Ecto neural progenitor cell (in vitro differentiated cells): ENCODE measurements around the gene MAP1LC3B2.
"Not testable (repeated sequence)": the region's sequence is repeated elsewhere in the genome, so short reads cannot be mapped to it uniquely, and the experiment has no call there.

Experiments used
- DNase-seq: peaks from one replicate; pipeline ENCODE4 v3.0.0-alpha.2; 2018; ENCODE audit warnings: low spot score

Gene MAP1LC3B2

DNA sequence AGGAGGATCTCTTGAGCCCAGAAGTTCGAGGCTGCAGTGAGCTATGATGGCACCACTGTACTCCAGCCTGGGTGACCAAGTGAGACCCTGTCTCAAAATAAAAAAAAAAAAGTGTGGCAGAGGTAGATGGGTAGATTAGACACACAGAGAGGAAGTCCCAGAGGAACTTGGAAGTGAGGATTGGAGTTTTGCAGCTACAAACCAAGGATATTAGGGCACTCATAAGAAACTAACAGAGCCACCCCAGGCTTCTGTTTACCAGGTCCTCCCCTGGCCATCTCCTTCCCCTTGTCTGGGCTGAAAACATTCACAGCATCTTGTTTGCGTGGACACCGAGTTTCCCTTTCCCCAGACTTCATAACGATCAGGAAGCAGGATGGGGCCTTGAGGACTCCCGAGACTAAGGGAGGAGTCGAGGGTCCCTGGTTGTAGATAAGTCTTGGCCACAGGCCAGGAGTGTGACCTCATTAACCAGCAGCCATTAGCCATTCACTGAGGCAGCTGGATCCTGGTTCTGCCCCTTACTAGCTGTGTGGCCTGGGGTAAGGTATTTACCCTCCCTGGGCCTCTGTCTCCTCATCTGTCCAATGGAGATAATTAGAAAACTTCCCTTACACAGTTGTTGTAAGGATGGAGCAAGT is 2.1 kb downstream of the MAP1LC3B2 start:
- no peak for DNase-seq

DNA sequence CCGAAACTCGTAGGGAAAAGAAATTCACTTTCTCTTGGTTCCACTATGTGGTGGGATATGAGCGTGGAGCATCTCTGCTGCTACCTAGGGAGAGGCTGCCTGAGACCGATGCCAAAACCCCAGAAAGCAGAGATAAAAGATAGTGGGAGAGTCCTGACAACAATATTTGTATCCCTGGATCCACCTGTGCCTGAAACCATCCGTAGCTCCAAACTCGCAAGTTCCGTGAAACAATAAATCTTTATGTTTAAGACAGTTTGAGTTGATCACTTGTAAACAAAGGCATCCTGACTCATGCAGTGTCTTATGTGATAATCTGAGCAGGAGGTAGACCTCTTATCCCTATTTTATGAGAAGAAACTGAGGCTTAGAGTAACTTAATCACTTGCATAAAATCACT is 2.9 kb downstream of the MAP1LC3B2 start:
- no peak for DNase-seq

DNA sequence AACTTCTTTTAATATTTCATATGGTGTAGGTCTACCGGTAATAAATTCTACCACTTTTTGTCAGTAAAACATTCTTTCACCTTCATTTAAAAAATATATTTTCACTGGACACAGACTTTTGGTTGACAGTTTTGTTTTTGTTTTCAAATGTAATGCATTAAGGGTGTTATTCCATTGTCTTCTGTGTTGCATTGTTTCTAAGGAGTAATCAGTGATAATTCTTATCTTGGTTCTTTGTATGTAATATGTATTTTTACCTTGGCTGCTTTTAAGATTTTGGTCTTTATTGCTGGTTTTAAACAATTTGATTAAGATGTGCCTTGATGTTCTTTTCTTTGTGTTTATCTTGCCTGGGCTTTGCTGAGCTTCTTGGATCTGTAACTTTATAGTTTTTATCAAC is 4.1 kb downstream of the MAP1LC3B2 start:
- no peak for DNase-seq

DNA sequence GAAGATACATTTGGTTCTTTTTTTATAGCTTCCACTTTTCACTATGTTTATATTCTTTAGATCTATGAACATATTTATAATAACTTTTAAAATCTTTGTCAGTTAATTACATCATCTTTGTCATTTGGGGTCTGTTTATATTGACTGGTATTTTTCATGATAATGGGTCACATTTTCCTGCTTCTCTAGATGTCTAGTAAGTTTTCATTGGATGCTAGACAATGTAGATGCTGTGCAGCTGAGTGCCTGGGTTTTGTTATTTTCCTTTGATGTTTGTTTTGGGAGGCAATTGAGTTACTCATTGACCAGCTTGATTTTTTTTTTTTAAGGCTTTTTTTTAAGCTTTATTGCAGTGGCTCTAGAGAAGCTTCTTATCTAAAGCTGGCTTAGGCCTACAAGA is 4.9 kb downstream of the MAP1LC3B2 start:
- DNase-seq: no peak

DNA sequence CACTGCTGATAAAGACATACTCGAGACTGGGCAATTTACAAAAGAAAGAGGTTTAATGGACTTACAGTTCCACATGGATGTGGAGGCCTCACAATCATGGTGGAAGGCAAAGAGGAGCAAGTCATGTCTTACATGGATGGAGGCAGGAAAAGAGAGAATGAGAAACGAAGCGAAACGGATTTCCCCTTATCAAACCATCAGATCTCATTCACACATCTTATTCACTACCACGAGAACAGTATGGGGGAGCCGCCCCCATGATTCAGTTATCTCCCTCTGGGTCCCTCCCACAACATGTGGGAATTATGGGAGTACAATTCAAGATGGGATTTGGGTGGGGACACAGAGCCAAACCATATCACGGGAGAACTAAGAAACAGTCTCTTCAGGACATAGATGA is 6.0 kb downstream of the MAP1LC3B2 start:
- not testable (repeated sequence) for DNase-seq

DNA sequence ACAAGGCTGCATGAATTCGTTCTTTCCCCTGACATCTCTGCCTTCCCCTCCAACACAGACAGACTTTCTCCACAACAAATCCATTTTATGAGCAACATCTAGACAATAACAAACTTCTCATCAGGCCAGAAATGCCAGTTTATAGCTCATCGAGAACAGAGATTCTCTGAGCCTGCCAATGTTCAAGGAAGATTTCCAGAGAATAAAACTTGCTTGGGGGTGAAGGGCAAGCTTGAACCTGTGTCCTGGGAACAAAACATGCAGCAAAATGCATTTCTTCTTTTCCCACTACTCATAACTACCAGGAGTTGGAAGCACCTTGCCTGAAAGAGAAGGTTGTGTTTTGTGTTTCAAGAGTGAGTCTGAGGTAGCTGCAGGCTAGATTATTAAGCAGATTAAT is 6.8 kb downstream of the MAP1LC3B2 start:
- no peak for DNase-seq

DNA sequence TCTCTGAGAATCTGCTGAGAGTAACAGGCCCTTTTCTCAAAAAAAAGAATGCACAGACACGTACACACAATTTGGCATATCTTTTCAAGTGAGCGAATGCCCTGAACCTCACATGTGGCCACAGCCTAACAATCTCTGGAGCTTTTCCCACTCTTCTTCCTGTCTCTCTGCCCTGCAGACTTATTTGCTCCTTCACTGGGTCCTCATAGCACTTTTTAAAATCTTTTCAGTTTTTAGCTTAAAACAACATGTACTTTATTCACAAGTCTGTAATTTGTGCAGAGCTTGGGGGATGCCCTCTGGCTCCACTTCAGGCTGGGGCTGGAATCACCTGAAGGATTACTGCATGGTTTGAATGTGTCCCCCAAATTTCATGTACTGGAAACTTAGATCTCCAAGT is 9.0 kb downstream of the MAP1LC3B2 start:
- DNase-seq: no peak

DNA sequence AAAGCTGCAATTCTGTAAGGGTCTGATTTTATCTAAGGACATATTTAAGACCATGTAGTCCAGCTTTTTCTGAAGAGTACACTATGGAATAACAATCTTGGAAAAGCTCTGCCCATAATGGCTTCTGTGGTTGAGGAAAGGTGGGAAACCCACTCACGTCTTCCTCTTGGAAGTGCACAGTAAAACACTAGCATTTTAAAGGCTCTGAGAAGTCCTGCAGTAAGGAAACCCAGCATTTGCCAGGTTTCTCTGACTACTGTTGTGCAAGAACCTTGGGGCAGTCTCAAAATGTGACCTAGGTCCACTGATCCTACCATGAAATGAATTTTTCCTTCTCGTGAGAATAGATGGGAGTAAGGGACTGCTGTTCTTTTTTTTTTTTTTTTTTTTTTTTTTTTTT is 11.9 kb downstream of the MAP1LC3B2 start:
- no peak for DNase-seq

DNA sequence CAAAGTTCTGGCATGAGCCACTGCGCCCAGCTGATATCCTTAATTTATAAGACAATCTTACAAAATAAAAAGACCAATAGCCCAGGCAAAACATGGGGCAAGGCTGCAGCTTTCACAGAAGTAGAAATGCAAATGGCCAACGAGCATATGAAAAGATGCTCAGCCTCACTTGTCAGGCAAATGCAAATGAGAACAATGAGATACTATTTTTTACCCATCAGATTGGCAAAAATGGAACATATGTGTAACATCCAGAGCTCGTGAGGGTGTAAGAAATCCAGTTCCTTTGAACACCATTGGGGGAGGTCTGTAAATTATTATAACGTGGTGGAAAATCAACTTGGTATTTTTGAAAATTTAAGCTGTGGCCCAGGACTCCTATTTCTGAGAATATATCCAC is 14.6 kb downstream of the MAP1LC3B2 start:
- no peak for DNase-seq

DNA sequence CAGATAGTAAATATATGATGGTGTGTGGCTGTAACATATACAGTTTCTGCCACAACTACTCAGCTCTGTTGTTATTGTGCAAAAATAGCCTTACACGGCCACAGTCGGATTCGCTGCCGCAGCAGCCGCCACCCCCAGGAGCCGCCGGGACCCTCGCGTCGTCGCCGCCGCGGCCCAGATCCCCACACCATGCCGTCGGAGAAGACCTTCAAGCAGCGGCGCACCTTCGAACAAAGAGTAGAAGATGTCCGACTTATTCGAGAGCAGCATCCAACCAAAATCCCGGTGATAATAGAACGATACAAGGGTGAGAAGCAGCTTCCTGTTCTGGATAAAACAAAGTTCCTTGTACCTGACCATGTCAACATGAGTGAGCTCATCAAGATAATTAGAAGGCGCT is 16.6 kb downstream of the MAP1LC3B2 start:
- DNase-seq: not testable (repeated sequence)

DNA sequence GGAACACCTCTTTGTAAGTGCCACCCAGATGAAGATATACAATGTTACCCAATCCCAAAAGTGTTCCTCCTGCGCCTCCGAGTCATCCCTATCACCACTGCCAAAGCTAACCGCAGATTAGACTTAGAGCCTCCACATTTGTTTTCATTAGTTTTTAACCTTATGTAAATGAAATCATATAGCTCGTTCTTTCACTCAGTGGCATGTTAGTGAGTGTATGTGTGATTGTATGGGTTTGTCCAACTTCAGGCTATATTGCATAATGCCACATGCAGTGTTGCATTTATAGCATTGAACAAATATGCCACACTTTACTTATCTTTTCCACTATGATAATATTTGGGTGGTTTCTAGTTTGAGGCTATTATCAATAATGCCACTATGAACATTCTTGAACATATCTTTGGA is 18.0 kb downstream of the MAP1LC3B2 start:
- no peak for DNase-seq

DNA sequence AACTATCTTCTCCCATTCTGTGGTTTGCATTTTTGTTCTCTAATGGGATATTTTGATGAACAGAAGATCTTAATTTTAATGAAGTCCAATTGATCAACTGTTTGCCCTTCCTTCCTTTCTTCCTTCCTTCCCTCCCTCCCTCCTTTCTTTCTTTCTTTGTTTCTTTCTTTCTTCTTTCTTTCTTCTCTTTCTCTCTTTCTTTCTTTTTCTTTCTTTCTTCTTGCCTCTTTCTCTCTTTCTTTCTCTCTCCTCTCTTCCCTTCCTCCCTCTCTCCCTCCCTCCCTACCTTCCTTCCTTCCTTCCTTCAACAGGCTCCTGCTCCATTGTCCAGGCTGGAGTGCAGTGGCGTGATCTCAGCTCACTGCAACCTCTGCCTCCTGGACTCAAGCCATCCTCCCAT is 18.9 kb downstream of the MAP1LC3B2 start:
- DNase-seq: no peak

DNA sequence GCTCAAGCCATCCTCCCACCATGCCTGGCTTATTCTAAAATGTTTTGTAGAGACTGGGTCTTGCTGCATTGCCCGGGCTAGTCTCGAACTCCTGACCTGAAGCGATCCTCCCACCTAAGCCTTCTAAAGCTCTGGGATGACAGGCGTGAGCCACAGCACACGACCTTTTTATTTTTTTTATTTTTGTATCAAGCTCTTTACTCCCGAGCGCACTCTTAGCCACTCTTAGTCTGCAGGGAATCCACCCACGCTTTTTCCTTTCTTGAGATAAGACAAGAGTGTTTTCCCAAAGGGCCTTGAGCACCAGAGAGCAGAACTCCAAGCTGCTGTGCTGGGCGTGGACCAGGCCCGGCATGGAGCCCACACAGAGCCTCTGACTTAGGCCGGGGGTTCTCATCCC is 23.4 kb downstream of the MAP1LC3B2 start:
- DNase-seq: no peak

DNA sequence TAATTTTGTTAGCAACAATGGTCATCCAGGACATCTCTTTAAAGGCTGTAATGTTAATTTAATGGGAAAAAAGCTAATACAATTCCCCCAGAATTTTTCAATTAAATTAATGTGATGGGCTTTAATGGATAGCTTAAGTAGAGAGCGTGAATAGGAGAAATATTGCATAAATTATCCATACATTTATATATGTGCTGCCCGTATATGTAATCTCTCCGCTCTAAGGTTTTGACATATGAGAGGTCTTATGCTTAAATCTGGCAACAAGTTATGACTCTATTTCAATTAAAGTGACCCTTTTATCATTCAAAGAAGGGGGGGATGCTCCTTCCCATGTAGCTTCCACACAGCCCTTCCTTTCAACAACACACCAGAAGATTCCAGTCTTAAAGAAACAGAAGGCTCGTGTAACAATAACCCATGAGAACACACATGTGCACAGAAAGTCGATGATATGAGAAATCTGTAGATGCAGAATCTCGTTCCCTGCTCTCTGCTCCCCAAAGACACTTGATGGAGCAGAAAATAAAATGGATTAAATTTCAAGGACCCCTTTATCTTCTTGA is 24.0 kb downstream of the MAP1LC3B2 start:
- no peak for DNase-seq

DNA sequence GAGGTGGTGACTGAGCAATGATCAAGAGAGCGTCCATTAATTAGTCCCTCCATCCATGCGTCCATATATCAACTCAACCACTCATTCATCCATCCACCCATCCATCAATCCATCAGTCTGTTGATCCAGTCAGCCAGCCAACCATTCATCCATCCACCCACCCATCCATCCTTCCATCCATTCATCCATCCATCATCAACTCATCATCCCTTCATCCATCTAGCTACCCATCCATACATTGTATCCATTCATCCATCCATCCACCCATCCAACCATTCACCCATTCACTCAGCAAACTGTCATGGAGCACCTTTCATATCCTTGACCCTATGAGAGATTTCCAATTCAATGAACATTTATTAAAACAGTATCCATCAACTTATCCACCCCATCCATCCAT is 28.1 kb downstream of the MAP1LC3B2 start:
- no peak for DNase-seq

DNA sequence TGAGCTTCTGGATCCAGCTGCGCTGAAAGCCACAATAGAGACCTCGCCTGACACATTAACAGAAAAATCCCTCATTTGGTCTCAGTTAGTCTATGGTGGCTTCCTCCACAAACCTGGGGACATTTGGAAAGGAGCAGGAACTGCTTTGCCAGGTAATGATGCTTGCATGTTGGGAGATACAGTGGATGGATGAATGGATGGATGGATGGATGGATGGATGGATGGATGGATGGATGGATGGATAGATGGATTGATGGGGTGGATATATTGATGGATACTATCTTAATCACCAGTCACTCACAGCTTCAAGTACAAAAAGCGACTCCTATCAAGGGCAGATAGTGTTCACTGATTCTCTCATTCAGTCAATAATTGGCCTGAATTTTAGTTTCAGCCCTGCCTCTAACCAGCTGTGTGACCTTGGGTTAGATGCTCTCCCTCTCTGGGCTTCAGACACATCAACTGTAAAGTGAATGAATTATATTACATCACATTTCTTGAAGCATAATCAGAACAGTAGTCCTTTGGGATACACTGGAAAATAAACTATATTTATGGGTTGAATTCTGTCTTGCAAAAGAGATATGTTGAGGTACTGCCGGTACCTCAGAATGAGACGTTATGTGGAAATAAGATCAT is 29.3 kb downstream of the MAP1LC3B2 start:
- no peak for DNase-seq

DNA sequence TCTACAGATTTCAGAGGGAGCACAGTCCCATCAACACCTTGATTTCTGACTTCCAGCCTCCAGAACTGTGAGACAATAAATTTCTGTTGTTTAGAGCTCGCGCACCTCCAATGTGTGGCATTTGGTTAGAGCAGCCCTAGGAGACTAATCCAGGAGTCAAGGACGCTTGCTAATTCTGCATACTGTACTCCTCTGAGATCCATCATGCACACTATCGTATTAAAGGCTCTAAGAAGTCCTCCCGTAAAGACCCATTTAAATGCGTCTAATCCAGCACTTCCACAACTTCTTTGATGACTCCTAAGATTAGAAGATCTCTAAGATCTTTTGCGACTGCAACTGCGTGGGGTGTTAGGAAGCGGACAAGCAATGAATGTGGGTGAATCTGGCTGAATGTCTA is 30.4 kb downstream of the MAP1LC3B2 start:
- DNase-seq: no peak

DNA sequence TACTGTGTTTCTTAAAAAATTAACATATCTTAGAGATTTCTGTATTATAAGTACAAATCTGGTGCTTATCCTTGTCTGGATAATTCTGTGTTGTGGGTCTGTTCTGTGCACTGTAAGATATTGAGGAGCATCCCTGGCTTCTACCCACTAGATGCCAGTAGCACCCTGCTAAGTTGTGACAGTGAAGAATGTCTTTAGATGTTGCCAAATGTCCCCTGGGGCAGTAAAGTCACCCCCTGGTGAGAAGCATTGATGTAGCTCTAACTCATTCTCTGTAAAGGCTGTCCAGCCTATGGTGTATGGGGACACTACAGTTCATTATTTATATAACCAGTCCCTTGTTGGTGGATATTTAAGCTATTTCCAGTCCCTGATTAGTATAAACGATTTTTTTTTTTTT is 31.4 kb downstream of the MAP1LC3B2 start:
- DNase-seq: no peak

DNA sequence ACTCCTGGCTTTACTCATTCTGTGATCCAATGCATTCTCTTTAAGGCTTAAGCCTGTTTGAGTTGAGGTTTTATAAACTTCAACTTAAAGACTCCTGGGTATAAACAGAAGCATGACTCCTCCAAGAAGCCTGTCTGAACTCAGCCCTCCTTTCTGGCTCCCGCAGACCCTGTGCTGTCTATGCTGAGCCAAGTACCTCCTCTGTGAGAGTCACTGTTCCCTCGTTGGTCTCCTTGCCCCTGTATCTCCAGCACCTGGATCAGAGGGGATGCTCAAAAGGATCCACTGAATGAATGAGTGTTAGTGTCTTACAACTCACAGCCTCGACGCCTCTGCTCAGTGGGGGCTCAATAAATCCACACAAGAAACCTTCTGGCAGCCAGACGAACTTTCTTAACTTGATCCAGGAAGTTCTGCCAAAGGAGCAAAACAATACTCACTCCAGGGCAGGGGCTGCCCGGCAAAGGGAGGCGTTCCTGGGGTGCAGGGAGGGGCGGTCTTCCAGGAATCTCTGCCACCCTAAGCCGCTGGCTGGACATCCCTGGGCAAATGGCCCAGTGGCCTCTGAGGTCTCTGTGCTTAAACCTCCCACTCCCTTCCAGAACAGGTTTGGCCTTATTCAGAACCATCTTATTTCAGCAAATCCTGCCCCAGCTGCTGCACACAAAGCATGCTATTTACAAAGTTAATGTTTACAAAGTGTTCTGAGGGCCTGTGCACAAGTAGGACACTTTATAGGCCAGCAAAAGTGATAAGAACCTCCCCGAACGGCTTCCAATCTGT is 32.9 kb downstream of the MAP1LC3B2 start:
- no peak for DNase-seq

DNA sequence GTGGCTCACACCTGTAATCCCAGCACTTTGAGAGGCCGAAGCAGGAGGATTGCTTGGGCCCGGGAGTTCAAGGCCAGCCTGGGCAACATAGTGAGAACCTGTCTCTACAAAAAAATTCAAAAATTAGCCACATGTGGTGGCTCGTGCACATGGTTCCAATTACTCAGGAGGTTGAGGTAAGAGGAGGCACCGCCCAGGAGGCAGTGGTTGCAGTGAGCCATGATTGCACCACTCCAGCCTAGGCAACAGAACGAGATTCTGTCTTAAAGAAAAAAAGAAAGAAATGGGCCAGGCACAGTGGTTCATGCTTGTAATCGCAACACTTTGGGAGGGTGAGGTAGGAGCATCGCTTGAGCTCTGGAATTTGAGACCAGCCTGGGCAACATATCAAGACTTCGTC is 33.5 kb downstream of the MAP1LC3B2 start:
- DNase-seq: no peak

DNA sequence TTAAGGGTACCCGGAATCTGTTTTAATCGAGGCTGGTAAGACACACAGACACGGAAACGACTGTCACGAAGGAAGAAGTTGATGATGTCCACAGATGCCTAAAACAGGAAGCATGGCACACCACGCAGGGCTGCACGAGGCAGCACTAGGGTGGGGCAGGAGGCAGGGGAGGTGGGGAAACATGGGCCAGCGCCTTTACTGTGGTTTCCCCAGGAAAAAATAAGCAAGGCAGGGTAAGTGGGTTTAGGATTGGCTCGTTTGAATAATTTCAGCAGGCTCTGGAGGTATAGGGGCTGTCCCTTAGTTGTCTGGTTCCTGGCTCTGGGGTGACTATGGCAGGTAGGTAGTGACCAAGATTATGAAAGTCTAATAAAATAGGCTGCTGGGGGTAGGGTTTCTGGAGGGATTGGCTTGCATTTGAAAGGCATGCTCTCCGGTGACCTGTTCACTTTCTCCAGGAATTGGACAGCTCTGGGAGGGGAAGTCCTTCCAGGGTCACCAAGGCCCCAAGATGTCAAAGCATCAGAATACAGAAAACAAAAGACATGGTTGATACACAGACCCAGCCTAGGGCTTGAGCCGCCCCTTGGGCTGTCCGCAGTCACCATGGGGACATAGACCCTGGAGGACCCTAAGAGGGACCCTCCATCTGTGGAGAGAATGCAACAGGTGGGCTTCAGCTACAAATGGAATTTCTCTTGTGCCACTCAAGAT is 35.3 kb downstream of the MAP1LC3B2 start:
- no peak for DNase-seq

DNA sequence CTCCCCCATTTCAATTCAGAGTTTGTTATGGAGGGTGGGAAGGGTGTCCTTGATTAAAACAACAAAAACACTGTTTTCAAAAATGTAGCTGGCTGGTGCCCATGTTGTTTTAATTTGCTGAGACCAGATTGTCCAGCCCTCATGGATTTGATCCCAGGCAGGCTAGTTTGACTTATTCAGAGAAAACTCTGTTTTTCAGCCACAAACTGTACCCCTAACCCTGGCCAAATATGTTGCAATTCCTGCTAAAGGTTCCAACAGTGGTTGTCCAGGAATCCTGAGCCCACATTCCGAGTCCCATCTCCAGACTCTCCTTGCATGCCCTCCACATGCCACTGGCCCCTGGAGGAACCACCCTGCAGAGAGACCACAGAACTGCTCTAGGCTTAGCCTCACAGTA is 36.0 kb downstream of the MAP1LC3B2 start:
- DNase-seq: no peak
